Measurements from ENCODE around the gene ABCG1.

DNA sequence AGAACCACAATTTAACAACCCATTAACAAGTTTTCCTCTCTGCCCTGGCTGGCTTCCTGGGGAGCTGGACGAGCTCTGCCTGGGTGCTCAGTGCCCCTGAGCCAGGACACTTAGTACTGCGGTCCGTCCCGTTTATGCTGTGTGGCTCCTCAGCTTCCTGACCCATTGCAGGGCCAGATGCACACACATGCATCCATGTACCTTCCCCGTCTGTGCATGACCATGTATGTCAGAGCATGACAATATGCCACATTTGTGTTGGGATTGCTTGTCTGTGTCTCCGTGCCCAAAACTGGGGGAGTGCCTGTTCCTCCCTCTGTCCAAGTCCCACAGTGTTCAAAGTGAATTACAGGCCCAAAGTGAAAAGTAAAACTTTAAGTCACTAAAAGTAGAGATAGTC is 106.0 kb downstream of the ABCG1 start:
- TF ChIP-seq, protein P1, sequence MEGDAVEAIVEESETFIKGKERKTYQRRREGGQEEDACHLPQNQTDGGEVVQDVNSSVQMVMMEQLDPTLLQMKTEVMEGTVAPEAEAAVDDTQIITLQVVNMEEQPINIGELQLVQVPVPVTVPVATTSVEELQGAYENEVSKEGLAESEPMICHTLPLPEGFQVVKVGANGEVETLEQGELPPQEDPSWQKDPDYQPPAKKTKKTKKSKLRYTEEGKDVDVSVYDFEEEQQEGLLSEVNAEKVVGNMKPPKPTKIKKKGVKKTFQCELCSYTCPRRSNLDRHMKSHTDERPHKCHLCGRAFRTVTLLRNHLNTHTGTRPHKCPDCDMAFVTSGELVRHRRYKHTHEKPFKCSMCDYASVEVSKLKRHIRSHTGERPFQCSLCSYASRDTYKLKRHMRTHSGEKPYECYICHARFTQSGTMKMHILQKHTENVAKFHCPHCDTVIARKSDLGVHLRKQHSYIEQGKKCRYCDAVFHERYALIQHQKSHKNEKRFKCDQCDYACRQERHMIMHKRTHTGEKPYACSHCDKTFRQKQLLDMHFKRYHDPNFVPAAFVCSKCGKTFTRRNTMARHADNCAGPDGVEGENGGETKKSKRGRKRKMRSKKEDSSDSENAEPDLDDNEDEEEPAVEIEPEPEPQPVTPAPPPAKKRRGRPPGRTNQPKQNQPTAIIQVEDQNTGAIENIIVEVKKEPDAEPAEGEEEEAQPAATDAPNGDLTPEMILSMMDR (conservative IDR thresholded peaks at IDR 0.05; ENCODE audit: low read length): no peak
- no peak for TF ChIP-seq EZH2phosphoT487 (IDR thresholded peaks at IDR 0.05; ENCODE audit: borderline replicate concordance, low read depth, low read length)
